ENCODE results near the gene SMARCA2.
"Not testable (repeated sequence)": the region's sequence is repeated elsewhere in the genome, so short reads cannot be mapped to it uniquely, and the experiment has no call there.

Gene SMARCA2

DNA sequence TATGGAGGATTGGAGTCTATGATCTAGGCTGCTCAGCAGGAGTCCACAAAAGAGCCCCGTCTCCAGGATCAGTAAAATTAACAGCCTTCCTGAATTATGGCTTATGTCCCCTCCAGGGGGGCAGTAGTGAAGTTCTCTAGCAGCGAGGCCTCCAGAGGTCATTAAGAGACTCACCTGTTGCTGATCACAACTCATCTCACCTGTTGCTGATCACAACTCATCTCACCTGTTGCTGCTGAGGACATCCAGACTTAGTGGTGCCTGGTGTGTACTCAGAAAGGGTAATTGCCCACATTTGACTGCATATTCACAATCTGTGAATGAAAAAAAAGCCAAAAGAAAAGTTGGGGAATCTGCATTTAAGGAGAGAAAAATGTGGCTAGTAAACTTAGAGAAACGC is 129.5 kb downstream of the SMARCA2 start:
- DNase-seq (ENCODE audit: low read depth) = no peak

DNA sequence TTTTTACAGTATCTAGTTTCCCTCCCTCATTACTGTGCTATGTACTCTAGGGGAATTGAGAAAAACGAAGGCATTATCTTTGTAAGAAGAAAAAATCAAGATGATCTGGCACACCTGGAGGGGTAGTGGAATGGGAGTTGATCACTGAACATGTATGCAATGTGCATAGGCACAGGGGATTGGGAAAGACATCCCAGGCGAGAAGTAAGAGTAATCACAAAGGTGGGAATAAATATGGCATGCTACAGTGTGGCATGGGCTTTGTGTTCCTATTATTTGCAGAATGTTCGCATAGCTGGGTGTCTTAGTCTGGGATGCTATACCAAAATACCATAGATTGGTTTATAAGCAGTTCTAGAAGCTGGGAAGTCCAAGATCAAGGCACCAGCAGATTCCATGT is 130.6 kb downstream of the SMARCA2 start:
- DNase-seq (ENCODE audit: low read depth) = no peak

DNA sequence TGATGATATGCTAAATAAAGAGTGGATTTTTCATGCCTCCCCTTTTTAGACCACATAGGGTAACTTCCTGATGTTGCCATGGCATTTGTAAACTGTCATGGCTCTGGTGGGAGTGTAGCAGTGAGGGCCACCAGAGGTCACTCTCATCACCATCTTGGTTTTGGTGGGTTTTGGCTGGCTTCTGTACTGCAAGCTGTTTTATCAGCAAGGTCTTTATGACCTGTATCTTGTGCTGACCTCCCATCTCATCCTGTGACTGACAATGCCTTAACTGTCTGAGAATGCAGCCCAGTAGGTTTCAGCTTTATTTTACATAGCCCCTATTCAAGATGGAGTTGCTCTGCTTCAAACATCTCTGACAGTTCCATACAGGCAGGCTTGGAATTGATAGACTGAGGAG is 131.6 kb downstream of the SMARCA2 start:
- not testable (repeated sequence) for DNase-seq (ENCODE audit: low read depth)

DNA sequence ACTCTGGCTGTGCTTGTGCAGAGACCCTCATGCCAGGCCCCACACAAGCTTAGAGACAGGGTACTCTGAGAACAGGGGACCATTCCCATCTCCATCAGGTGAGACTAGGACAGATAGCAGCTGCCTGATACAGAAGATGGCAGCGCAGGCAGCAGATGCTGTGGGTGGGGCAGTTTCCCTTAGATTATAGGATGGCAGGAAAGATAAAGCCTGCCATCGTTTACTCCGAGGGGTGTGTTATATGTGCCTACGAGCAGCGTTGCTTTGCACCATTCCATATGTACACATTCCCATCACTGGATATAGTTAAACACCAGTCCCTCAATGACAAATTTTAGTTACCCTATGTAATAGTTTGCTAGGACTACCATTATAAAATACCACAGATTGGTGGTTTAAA is 135.2 kb downstream of the SMARCA2 start:
- DNase-seq (ENCODE audit: low read depth) = no peak

DNA sequence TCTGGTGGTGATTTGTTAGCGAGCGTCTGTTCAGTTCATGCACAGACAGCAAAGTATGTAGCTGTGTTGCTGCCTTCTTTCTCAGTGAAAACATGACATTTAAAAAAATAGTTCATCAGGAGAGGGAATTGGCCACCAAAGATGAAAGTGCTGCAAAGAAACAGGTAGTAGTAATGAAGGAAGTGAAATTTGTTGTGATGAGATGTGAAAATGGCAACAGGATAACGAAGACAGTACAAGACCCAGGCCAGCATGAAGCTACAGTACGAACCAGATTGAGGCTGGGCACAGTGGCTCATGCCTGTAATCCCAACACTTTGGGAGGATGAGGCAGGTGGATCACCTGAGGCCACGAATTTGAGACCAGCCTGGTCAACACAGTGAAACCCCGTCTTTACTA is 136.0 kb downstream of the SMARCA2 start:
- no peak for DNase-seq (ENCODE audit: low read depth)

DNA sequence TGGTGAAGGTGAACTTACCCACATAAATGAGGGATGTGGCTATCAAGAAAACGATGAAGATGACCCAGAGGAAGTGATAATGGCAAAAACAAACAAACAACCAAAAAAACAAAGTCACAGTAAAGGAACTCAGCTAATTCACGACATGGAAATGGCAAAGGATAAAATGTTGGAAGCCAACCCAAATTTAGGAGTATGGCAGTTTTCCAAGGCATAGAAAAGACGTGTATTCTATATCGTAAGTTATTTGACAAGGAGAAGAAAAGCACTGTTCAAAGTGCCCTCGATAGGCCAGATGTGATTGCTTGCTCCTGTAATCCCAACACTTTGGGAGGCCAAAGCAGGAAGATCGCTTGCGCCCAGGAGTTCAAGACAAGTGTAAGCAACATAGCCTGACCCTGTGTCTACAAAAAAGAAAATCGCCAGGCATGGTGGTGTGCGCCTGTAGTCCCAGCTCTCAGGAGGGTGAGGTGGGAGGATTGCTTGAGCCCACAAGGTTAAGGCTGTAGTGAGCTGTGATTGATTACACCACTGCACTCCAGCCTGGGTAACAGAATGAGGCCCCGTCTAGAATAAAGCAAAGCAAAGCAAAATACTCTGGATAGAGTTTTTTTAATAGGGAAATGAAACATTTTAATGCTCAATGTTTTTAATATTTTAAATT is 138.0 kb downstream of the SMARCA2 start:
- DNase-seq (ENCODE audit: low read depth) = no peak

DNA sequence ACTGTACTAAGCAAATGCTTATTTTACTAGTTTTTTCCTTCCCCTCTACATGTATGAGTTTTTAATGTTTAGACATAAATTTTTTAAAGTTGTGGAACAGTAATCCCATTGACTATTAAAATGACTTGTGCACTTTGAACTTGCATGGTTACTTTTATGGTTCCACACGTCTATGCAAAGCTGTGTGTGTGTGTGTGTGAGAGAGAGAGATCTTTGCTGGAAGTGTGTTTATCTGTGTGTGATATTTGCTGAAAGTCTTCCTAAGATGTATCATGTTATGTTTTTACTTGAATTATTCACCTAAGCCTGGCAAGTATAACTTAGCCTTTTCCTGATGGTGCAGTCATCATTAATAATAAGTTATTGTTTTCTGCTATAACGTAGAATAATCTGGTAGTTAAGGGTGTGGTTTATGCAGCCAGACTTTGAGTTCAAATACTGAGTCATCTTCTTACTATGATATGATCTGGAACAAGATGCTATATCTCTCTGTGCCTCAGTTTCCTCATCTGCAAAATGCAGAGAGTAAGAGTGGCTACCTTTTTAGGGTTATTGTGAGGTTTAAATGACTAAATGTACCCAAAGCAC is 138.6 kb downstream of the SMARCA2 start:
- DNase-seq (ENCODE audit: low read depth) = no peak

DNA sequence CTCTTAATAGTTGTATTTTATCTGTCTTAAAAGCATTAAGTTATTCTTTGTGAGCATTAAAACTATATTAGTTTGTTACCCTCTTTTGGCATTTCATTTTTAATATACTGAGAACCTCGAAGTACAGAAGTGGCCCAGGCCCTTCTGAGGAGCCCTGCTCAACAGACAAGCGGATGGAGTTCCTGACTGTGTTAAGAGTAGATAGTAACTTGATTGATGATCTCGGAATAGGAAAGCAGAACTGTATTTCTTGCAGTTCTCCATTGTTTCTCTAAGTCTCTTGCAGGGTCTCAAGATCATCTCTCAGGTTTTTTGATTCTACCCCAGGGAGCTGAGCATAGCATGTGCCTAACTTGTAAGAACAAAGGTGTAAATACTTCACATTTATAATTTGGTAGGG is 139.6 kb downstream of the SMARCA2 start:
- DNase-seq (ENCODE audit: low read depth) = no peak

DNA sequence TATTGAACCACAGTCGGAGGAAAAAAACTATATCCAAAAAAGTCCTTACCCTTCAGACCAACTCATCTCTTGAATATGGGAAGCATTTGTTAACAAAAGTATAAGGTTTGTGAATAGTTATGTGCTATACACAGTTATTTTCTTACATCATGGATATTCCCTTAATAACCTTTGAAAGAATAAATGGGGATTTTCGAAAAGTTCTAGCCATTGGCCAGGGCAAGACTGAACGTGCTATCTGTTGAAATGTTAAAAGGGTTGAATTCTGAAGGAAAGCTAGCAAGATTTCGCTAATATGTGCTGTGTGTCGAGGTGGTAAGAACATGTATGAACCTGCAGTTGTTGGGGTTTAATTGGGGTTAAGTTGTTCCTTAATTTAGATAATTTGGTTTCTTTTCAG is 140.8 kb downstream of the SMARCA2 start:
- no peak for DNase-seq (ENCODE audit: low read depth)

DNA sequence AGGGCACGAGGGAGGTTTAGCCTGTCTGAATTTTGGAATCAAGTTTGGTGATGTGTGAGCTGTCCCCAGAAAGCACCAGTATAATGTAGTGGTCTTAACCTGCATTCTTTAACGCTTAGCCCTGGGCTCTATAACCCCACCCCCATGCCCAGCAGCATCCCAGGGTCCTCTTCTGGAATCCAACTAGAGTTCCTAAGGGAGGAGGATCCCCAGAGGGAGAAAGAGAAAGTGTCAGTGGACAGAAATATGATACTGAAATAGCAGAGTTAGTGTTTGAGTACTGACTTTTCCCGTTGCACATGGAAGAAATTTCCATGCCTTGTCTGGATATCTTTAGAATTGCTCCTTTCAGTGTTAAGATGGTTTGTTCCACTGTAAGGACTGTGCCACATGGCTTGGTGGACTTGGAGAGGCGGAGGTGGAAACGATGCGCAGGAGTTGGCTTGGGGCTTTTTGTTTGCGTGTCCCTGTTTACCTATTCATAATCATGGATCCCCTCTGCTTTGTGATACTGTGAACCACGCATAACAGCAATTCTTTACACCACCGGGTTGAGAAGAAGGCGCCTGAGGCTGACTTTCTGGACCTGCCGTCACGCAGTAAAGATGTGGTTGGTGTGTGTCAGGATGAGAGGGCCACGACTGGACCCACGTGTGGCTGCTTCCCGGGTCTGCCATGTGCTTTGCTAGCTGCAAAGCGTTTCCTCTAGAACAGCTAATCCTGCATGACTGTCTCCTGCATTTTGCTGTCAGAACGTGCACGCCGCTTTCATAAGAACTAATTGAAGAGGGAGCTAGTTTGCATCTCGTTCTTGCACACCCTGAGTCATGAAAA is 142.3 kb downstream of the SMARCA2 start:
- no peak for DNase-seq (ENCODE audit: low read depth)

DNA sequence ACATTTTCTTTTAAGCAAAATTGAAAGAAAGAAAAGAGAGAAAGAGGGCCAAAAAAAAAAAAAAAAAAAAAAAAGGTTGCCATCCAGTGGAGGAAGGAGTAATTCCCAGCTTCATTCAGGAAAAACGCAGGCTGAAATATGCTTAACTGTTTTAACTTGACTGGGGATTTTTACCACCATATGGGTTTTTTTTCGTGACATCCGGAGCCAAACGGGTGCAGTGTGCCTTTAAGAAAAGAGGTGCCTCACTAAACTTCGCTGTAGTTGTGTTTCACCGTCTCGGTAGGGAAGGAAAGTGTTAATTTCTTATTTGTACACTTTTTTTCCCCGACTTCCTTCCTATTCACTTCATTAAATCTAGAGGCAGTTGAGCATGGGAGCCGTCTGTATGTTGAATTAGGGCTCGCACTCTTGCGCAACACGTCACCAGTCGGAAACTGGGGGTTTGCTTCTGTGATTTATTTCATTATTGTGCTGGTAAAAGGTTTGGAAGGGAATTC is 143.0 kb downstream of the SMARCA2 start:
- DNase-seq (ENCODE audit: low read depth) = no peak

DNA sequence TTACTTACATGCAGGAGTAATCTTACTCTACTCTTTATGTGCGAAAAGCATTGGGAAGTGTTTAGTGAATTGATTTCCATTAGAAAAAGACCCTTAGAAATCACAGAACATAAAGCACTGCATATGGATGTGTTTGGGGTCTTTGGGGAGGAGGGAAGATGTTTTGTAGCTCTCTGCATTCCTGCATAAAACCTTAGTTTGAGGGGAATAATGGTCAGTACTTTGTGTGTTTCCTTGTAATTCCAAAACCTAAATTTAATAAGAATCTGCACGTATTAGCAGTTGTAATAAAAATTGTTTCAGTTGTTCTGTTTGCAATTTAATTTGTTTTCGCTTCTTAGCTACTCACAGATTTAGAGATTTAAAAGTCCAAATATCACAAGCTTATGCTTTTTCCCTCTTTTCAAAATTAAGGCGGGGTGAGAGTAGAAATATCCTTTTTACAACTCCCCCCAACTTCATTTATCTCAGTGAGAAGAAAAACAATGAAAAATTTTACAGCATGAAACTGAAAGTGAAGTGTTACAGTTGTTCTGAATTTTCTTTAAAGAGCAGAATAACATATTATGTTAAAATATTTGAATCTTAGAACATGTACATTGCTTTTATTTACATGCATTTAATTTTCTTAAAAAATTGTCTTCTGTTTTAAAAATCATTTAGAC is 143.8 kb downstream of the SMARCA2 start:
- DNase-seq (ENCODE audit: low read depth) = no peak

DNA sequence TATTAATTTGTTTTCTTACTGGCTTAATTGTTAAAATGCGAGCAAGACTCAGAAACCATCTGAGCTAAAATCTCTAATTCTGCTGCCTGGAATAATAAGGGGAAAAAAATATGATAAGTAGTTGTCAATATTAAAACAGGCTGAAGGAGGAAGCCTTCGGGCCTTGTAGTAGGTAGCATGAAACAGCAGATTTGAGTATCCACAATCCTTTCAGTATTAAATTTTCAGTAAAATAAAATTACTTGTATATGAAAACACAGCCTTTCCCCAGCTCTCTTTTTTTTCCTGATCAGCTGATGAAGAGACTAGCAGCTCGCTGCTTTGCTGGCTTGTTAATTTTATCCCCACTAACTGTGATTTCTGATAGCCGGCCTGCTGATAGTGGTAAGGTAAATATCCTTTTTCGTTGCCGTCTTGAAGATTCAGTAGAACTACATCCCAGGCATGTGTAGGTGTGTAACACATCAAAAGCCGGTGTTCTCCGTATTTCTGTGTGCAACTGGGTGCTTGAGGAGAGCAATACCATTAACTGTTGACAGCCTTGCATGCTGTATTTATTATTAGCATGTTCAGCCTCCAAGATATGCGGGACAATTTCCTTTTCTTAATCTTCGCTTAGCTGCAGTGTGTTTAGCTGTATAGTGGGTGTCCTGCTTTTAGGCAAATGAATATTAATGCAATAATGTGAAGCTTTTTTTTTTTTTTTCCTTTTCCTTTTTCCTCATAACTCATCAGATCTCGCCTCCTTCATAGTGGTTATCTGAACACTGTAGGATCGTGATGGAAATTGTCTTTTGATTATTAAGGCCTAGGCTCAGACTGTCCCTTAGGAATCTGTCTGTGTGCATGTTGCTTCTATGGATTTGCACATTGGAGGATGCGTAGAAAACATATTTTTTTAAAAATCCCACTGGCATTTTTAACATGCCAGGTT is 144.6 kb downstream of the SMARCA2 start:
- no peak for DNase-seq (ENCODE audit: low read depth)

DNA sequence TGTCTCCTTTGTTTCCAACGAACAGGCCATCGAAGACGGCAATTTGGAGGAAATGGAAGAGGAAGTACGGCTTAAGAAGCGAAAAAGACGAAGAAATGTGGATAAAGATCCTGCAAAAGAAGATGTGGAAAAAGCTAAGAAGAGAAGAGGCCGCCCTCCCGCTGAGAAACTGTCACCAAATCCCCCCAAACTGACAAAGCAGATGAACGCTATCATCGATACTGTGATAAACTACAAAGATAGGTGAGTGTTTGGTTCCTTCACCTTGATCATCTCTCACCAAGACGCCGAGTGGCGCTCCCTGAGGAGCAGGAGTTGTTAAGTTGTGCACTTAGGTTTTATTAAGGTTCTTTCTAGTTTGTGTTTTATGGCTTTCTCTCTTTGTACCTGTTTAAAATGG is 146.5 kb downstream of the SMARCA2 start:
- DNase-seq (ENCODE audit: low read depth) = no peak

DNA sequence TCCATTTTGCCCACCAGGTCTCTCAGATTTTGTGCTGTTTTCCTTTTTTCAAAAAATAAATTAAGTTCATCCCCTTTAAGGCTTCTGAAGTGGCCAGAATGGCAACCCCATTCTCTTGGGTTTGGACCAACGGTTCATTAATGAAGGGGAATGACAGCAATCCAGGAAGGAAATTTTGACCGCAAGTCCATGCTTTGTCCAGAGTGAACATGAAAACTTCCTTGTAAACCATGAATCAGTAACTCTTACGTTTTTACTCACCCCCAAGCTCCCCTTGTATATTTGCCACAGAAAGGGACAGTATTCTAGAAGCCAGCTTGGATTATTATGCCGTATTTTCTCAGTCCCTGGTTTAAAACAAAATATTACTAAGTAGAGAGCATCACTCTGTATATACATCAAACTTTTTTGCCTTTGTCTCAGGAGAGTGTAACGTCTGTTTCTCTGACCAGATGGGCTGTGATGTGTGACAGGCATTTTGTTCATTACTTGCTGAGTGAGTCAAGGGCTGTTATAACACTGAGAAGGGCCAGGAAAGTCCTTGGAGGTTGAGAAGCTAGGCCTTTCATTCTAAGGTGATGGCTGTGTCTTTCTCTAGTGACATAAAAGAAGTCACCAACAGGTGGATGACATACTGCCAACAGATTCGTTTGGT is 148.2 kb downstream of the SMARCA2 start:
- no peak for DNase-seq (ENCODE audit: low read depth)

DNA sequence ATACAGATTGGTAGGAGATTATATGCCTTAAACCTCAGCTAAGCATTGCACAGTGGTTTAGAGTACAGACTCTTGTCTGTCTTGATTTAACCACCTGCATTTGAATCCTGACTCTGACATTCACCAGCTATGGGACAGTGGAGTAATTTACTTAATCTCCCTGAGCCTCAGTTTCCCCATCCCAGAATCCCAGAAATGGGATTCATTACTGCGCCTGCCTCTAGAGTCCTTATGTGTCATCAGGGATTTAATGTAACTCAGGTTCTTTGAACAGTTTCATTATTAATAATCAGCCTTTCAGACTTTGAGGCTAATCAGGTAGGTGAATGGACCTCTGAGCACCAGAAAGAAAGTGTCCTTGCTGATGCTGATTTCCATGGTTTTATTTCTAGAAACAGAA is 149.1 kb downstream of the SMARCA2 start:
- no peak for DNase-seq (ENCODE audit: low read depth)

DNA sequence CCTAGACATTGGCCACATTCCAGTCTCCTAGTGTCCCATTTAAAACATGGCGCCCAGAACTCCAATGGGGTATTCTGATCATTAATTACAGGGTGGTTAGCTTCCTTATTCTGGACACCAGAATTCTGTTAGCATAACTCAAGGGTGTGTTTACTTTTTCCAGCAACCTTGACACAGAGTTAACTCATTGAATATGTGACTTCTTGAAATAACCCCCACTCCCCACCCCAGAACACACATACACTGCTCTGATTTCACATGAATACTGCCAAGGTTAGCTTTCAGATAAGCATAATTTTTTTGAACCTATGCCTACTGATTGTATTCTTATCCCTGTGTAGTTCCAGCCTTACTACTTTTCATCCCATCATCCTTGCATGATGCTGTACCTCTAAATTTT is 151.1 kb downstream of the SMARCA2 start:
- no peak for DNase-seq (ENCODE audit: low read depth)

DNA sequence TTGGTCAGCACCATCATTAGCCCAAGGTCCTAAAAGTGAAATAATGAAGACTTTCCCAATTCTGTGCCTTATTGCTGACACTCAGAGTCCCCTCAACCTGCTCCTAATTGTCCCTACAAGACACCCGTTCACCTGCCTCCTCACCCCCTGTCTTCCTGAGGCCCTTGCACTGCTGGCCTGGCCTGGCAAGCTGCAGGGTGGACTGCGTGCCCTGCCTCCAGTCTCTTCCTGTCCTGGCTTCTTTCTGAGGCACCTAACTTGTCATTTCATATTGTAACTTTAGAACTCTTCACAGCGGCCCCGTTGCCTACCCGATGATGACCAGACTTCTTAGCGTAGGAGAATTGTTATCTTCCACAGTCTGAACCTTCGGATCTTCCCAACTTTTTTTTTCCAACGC is 153.9 kb downstream of the SMARCA2 start:
- no peak for DNase-seq (ENCODE audit: low read depth)

DNA sequence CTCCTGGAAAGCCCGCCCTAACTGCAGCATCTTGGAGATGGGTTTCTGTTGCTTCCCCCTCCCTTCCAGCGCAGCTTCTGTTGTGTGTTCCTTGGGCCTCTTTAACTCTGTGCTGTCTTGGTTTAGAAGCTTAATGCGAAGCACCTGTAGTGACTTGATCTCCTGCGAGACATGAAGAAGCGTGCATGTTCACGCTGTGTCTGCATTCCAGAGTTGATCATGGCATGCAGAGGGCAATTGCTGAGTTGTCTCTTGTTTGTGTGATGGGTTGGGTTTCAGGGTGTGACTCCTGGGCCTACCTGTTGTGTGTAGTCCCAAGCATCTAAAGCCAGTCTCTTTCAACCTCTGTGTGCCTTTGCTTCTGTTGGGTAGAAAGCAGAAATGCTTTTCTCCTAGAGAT is 155.6 kb downstream of the SMARCA2 start:
- DNase-seq (ENCODE audit: low read depth) = no peak

DNA sequence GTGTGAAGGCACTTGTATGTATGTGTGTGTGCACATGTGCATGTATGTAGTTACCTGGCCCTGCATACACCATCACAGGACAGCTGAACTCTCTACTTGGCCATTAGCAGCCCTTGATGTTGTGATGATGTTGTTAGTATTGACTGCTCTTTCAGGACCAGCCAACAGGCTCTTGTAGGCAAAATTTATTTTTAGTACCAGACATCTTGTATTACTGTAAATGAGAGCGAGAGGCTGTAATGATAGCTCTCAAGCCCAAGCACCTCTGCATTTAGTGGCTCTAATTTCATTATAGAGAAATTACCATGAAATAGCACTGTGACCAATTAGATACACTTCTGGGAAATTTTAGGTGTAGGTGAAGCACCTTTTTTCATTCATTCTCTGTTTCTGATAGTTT is 158.0 kb downstream of the SMARCA2 start:
- DNase-seq (ENCODE audit: low read depth) = no peak

DNA sequence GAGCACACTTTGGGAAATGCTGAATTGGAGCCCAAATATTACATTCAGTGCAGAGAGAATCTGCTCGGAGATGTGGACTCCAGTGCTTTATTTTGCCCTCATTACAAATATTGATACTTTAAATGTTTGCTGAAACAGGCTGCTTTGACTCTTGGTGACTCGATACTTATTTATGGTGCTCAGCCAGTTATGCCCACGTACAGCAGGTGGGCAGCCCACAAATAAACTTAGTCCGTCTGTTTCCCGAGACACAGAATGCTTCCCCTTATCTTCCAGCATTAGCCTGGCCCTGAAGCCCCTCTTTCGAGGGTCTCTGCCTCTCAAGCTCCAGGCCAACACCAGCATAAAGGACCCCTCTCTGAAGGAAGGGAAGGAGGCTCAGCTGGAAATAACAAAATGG is 158.7 kb downstream of the SMARCA2 start:
- DNase-seq (ENCODE audit: low read depth) = no peak

Measured in GM04504 (cell line).